K562 (cell line): ENCODE measurements around the gene NKG7. TPM values are rescaled to one million over a fixed set of nuclear protein-coding genes. Genes with fewer than 3 reads are reported as not detected.

ENCODE experiments used
- ARNT ChIP-seq, 2 experiments: fragments of 450-650 bp; IDR thresholded peaks; 2 replicates each; pipeline ENCODE4 v1.6.1; 2016; ENCODE audit warnings: mild to moderate bottlenecking in 1 of 2
- ATF1 ChIP-seq, 2 experiments: fragments of 450-650 bp in 1 of 2; IDR thresholded peaks; 2 replicates each; pipeline ENCODE4 v1.6.1; 2016; ENCODE audit warnings: missing compliant biosample characterization in 1 of 2, missing genetic modification characterization in 1 of 2
- BCOR ChIP-seq: fragments of 450-650 bp; IDR thresholded peaks from 2 replicates; pipeline ENCODE4 v1.6.1; 2016
- CBFA2T2 ChIP-seq: fragments of 450-650 bp; conservative IDR thresholded peaks from 2 replicates; pipeline ENCODE4 v1.6.1; 2017; ENCODE audit warnings: mild to moderate bottlenecking
- CBX2 ChIP-seq: fragments of 200-600 bp; sonication (generic); IDR thresholded peaks from one replicate; pipeline ENCODE4 v1.6.1; 2012; ENCODE audit warnings: mild to moderate bottlenecking, low read length, inconsistent platforms; ENCODE audit not compliant: insufficient read depth, poor library complexity, severe bottlenecking
- CC2D1A ChIP-seq: fragments of 450-650 bp; IDR thresholded peaks from 2 replicates; pipeline ENCODE4 v1.6.1; 2017; ENCODE audit warnings: mild to moderate bottlenecking
- CHD4 ChIP-seq: fragments of 200-600 bp; sonication (generic); IDR thresholded peaks from 3 replicates; pipeline ENCODE4 v1.6.1; 2012; ENCODE audit warnings: low read depth, mild to moderate bottlenecking, mixed read lengths, low read length, inconsistent platforms; ENCODE audit not compliant: insufficient read depth, insufficient replicate concordance, poor library complexity, severe bottlenecking
- CXXC5 ChIP-seq: fragments of 250-450 bp; sonication (Bioruptor Pico); IDR thresholded peaks from 2 replicates; pipeline ENCODE4 v1.8.0; 2022; ENCODE audit warnings: inconsistent platforms, mild to moderate bottlenecking, moderate library complexity
- EP300 ChIP-seq: IDR thresholded peaks from 2 replicates; pipeline ENCODE4 v1.6.1; 2012; ENCODE audit warnings: low read length, improper control_type of control experiment
- JUN ChIP-seq, 2 experiments: sonication (generic) in 1 of 2; formaldehyde crosslinking in 1 of 2; IDR thresholded peaks; 2 replicates each; pipeline versions ENCODE4 v1.6.1 to v1.8.0; 2012 to 2022; ENCODE audit warnings: borderline replicate concordance in 2 of 2, mild to moderate bottlenecking in 2 of 2, improper control_type of control experiment in 1 of 2, low read depth in 1 of 2, low read length in 1 of 2, missing genetic modification reagents in 1 of 2
- KDM1A ChIP-seq, 2 experiments: fragments of 450-650 bp; IDR thresholded peaks; 2 replicates each; pipeline ENCODE4 v1.6.1; 2016; ENCODE audit warnings: mild to moderate bottlenecking in 2 of 2
- LCOR ChIP-seq: sonication (generic); formaldehyde crosslinking; IDR thresholded peaks from 2 replicates; pipeline ENCODE4 v1.8.0; 2022; ENCODE audit warnings: mild to moderate bottlenecking, missing genetic modification reagents
- MEF2A ChIP-seq: IDR thresholded peaks from 2 replicates; pipeline ENCODE4 v1.6.1; 2011; ENCODE audit warnings: low read depth, mild to moderate bottlenecking, low read length, moderate library complexity; ENCODE audit not compliant: control insufficient read depth
- PHTF2 ChIP-seq: fragments of 250-450 bp; sonication (Bioruptor Pico); IDR thresholded peaks from 2 replicates; pipeline ENCODE4 v1.5.0; 2021; ENCODE audit warnings: mild to moderate bottlenecking
- SMAD4 ChIP-seq: fragments of 250-450 bp; sonication (Bioruptor Pico); conservative IDR thresholded peaks from 2 replicates; pipeline ENCODE4 v1.8.0; 2021; ENCODE audit warnings: inconsistent platforms, mild to moderate bottlenecking, moderate library complexity
- SP1 ChIP-seq: sonication (generic); formaldehyde crosslinking; IDR thresholded peaks from 2 replicates; pipeline ENCODE4 v1.8.1; 2022; ENCODE audit warnings: mild to moderate bottlenecking, missing genetic modification reagents
- SUPT5H ChIP-seq: fragments of 450-650 bp; IDR thresholded peaks from 2 replicates; pipeline ENCODE4 v1.6.1; 2016
- TAF7 ChIP-seq: fragments of 450-650 bp; IDR thresholded peaks from 2 replicates; pipeline ENCODE4 v1.6.1; 2016; ENCODE audit warnings: missing genetic modification characterization, missing compliant biosample characterization
- ZFP1 ChIP-seq: fragments of 450-650 bp; formaldehyde crosslinking; IDR thresholded peaks from 2 replicates; pipeline ENCODE4 v1.4.0; 2020; ENCODE audit warnings: mild to moderate bottlenecking, mixed read lengths
- ZNF282 ChIP-seq: sonication (generic); formaldehyde crosslinking; IDR thresholded peaks from 2 replicates; pipeline ENCODE4 v1.8.1; 2023; ENCODE audit warnings: missing genetic modification reagents
- ZNF780A ChIP-seq: fragments of 250-450 bp; sonication (Bioruptor Pico); IDR thresholded peaks from 2 replicates; pipeline ENCODE4 v1.5.0; 2021; ENCODE audit warnings: mild to moderate bottlenecking
- ZNF79 ChIP-seq: fragments of 250-450 bp; sonication (Bioruptor Pico); IDR thresholded peaks from 2 replicates; pipeline ENCODE4 v1.4.0; 2020; ENCODE audit warnings: low read depth, mild to moderate bottlenecking, moderate library complexity
- polyA plus RNA-seq, 8 experiments: library from polyadenylated mRNA; depleted of rRNA in 4 of 8; stranded (reverse) in 5 of 8; unstranded in 3 of 8; fragments of >200 nt; fragmentation: Nextera tagmentation in 2 of 8; fragmentation: Illumina TruSeq in 1 of 8; extraction: Ambion mirVana in 2 of 8; extraction: Trizol in 1 of 8; gene quantifications; 2 replicates each; pipeline versions ENCODE4 v1.2.1 to v1.2.3, GENCODE V29; 2011 to 2014; ENCODE audit warnings: inconsistent platforms in 1 of 8, missing spikeins in 1 of 8
- total RNA-seq, 7 experiments: library from RNA; depleted of rRNA in 6 of 7; stranded (reverse); fragments of >200 nt in 6 of 7; fragmentation: Illumina TruSeq in 2 of 7; extraction: Trizol in 2 of 7; gene quantifications; 2 replicates each; pipeline versions ENCODE4 v1.2.1 to v1.2.3, GENCODE V29; 2011 to 2021; ENCODE audit warnings: low replicate concordance in 1 of 7
- TF ChIP-seq, protein P1 (sequence below): sonication (generic); formaldehyde crosslinking; IDR thresholded peaks from 2 replicates; pipeline ENCODE4 v1.8.0; 2023; ENCODE audit warnings: mild to moderate bottlenecking, missing genetic modification reagents
- TF ChIP-seq, protein P2 (sequence below), 3 experiments: fragments of 200-800 bp in 1 of 3; fragments of 250-450 bp in 1 of 3; fragments of 450-650 bp in 1 of 3; sonication (Bioruptor Pico) in 1 of 3; sonication (Bioruptor generic) in 1 of 3; formaldehyde crosslinking in 1 of 3; IDR thresholded peaks; 2 replicates each; pipeline versions ENCODE4 v1.6.1 to v1.8.0; 2016 to 2022; ENCODE audit warnings: mild to moderate bottlenecking in 2 of 3, missing genetic modification characterization in 2 of 3, missing compliant biosample characterization in 1 of 3, moderate library complexity in 1 of 3

The NKG7 gene
- total and polyA plus RNA-seq, 9 of the 15 experiments (the other 6 are each of a cell fraction or from before 2014, with no cell fraction given): 0.30 to 0.70 (median 0.51) TPM; not detected in 2

DNA sequence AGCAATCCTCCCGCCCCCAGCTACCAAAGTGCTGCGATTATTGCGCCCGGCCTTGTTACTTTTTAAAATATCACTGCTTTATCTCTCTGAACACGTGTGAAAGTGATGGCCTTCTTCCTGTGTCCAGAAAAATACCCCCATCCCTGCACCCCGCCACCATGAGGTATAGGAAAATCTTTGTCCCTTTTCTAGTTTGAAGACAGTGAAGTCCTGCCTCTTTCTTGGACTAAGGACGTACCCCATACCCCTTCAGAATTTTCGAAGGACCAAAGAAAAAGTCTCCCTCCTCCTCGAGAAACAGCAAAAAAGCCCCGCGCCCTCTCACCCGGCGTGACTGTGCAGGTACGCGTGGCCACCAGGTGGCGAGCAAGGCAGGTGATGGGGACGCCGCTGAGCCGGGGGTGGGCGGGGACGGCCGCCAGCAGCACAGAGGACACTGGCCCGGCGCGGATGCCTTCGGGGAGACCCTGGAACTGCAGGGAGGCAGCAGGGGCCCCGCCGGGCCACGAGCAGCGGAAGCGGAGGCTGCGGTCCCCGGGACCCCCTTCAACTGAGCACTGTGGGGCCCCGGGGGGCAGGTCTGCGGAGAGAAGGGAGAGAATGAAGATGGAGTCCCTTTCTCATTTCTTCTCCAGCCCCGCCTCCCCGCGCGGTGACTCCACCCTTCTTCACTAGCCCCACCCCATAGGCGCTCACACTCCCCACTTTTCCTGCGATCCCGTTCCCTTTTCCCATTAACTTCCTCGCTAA, 33.7 kb downstream of the NKG7 start (continued):
- TF ChIP-seq, protein P1, sequence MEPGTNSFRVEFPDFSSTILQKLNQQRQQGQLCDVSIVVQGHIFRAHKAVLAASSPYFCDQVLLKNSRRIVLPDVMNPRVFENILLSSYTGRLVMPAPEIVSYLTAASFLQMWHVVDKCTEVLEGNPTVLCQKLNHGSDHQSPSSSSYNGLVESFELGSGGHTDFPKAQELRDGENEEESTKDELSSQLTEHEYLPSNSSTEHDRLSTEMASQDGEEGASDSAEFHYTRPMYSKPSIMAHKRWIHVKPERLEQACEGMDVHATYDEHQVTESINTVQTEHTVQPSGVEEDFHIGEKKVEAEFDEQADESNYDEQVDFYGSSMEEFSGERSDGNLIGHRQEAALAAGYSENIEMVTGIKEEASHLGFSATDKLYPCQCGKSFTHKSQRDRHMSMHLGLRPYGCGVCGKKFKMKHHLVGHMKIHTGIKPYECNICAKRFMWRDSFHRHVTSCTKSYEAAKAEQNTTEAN (CRISPR knock-in tag): no peak
- TF ChIP-seq ATF1 (CRISPR knock-in tag; IDR thresholded peaks at IDR 0.05) (no peak), ATF1 (tag; IDR thresholded peaks at IDR 0.05) (peak; percentile 41; the same call in 1 of the 2 replicates), CXXC5 (CRISPR knock-in tag) (peak; percentile 54), LCOR (peak; percentile 76; the same call in 1 of the 2 replicates), KDM1A (IDR thresholded peaks at IDR 0.05) (peak; percentile 33 to 61; a peak in 2 of 4 replicates), CC2D1A (peak; percentile 50; the same call in 1 of the 2 replicates), ZNF79 (CRISPR knock-in tag) (no peak), PHTF2 (CRISPR knock-in tag) (no peak), EP300 (no peak), ZNF780A (CRISPR knock-in tag) (no peak), ZNF282 (CRISPR knock-in tag) (no peak), MEF2A (no peak), BCOR (0 out of 2 replicates have a peak, but pooled peaks have one; percentile 42), SP1 (peak; percentile 46; the same call in 1 of the 2 replicates), CBX2 (no peak), CBFA2T2 (peak; percentile 28; the same call in 1 of the 2 replicates), SMAD4 (CRISPR knock-in tag) (peak; percentile 62; the same call in 1 of the 2 replicates), TAF7 (tag) (no peak), ARNT (IDR thresholded peaks at IDR 0.05) (peak; percentile 68 to 85; a peak in 2 of 4 replicates), JUN (IDR thresholded peaks at IDR 0.05; ENCODE audit: borderline replicate concordance, low read depth, low read length) (peak; percentile 24; the same call in 1 of the 2 replicates), JUN (CRISPR knock-in tag; IDR thresholded peaks at IDR 0.05; ENCODE audit: borderline replicate concordance) (no peak), CHD4 (no peak), SUPT5H (0 out of 2 replicates have a peak, but pooled peaks have one; percentile 14), ZFP1 (CRISPR knock-in tag) (no peak)
- TF ChIP-seq, protein P2, sequence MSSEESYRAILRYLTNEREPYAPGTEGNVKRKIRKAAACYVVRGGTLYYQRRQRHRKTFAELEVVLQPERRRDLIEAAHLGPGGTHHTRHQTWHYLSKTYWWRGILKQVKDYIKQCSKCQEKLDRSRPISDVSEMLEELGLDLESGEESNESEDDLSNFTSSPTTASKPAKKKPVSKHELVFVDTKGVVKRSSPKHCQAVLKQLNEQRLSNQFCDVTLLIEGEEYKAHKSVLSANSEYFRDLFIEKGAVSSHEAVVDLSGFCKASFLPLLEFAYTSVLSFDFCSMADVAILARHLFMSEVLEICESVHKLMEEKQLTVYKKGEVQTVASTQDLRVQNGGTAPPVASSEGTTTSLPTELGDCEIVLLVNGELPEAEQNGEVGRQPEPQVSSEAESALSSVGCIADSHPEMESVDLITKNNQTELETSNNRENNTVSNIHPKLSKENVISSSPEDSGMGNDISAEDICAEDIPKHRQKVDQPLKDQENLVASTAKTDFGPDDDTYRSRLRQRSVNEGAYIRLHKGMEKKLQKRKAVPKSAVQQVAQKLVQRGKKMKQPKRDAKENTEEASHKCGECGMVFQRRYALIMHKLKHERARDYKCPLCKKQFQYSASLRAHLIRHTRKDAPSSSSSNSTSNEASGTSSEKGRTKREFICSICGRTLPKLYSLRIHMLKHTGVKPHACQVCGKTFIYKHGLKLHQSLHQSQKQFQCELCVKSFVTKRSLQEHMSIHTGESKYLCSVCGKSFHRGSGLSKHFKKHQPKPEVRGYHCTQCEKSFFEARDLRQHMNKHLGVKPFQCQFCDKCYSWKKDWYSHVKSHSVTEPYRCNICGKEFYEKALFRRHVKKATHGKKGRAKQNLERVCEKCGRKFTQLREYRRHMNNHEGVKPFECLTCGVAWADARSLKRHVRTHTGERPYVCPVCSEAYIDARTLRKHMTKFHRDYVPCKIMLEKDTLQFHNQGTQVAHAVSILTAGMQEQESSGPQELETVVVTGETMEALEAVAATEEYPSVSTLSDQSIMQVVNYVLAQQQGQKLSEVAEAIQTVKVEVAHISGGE (CRISPR knock-in tag; IDR thresholded peaks at IDR 0.05): peak in 1 of 3 experiments; percentile 32; a peak in 2 of 6 replicates
